Measurements from ENCODE around the gene SHQ1.

SHQ1 gene

GRCh38 chr3:72860846-72861245 lies 12.6 kb upstream of the SHQ1 start:
- TF ChIP-seq POLR2A (IDR thresholded peaks at IDR 0.05; ENCODE audit: extremely low read depth, insufficient read length) (no peak), MAX (IDR thresholded peaks at IDR 0.05; ENCODE audit: low read depth, low read length) (no peak), MYC (IDR thresholded peaks at IDR 0.05; ENCODE audit: low read depth, low read length) (no peak), CTCF (IDR thresholded peaks at IDR 0.05; ENCODE audit: low read depth, low read length) (no peak)
- DNase-seq (ENCODE audit: low read depth), result no peak
- no peak overlapping the region for H3K4me3 ChIP-seq (ENCODE audit: low read depth, low read length)

GRCh38 chr3:72860053-72860452 lies 11.8 kb upstream of the SHQ1 start:
- H3K4me3 ChIP-seq (ENCODE audit: low read depth, low read length), result no peak overlapping the region
- no peak for DNase-seq (ENCODE audit: low read depth)
- TF ChIP-seq MAX (IDR thresholded peaks at IDR 0.05; ENCODE audit: low read depth, low read length) (no peak), POLR2A (IDR thresholded peaks at IDR 0.05; ENCODE audit: extremely low read depth, insufficient read length) (no peak), MYC (IDR thresholded peaks at IDR 0.05; ENCODE audit: low read depth, low read length) (no peak), CTCF (IDR thresholded peaks at IDR 0.05; ENCODE audit: low read depth, low read length) (no peak)

GRCh38 chr3:72855001-72855400 lies 6.8 kb upstream of the SHQ1 start:
- DNase-seq (ENCODE audit: low read depth), result no peak
- no peak overlapping the region for H3K4me3 ChIP-seq (ENCODE audit: low read depth, low read length)
- TF ChIP-seq MAX (IDR thresholded peaks at IDR 0.05; ENCODE audit: low read depth, low read length) (no peak), CTCF (IDR thresholded peaks at IDR 0.05; ENCODE audit: low read depth, low read length) (no peak), MYC (IDR thresholded peaks at IDR 0.05; ENCODE audit: low read depth, low read length) (no peak), POLR2A (IDR thresholded peaks at IDR 0.05; ENCODE audit: extremely low read depth, insufficient read length) (no peak)

GRCh38 chr3:72848703-72849081 lies 447 bp upstream of the SHQ1 start:
- TF ChIP-seq POLR2A (IDR thresholded peaks at IDR 0.05; ENCODE audit: extremely low read depth, insufficient read length) (no peak), MAX (IDR thresholded peaks at IDR 0.05; ENCODE audit: low read depth, low read length) (no peak), MYC (IDR thresholded peaks at IDR 0.05; ENCODE audit: low read depth, low read length) (no peak), CTCF (IDR thresholded peaks at IDR 0.05; ENCODE audit: low read depth, low read length) (no peak)
- peak; percentile 60 for DNase-seq (ENCODE audit: low read depth)
- H3K4me3 ChIP-seq (ENCODE audit: low read depth, low read length), result peak overlapping the region; percentile 82

- no peak for DNase-seq (ENCODE audit: low read depth)
- no peak for TF ChIP-seq MYC (IDR thresholded peaks at IDR 0.05; ENCODE audit: low read depth, low read length)
- TF ChIP-seq POLR2A (IDR thresholded peaks at IDR 0.05; ENCODE audit: extremely low read depth, insufficient read length), result no peak
- peak overlapping the region; percentile 82 for H3K4me3 ChIP-seq (ENCODE audit: low read depth, low read length)
These were observed 963 bp downstream of the SHQ1 start for GRCh38 chr3:72847282-72847681.

- no peak for DNase-seq (ENCODE audit: low read depth)
- no peak overlapping the region for H3K4me3 ChIP-seq (ENCODE audit: low read depth, low read length)
These were observed 2.1 kb downstream of the SHQ1 start for GRCh38 chr3:72846166-72846565.

More at GRCh38 chr3:72846166-72846565, 2.1 kb downstream of the SHQ1 start:
- no peak for TF ChIP-seq POLR2A (IDR thresholded peaks at IDR 0.05; ENCODE audit: extremely low read depth, insufficient read length)
- no peak for TF ChIP-seq MYC (IDR thresholded peaks at IDR 0.05; ENCODE audit: low read depth, low read length)
- TF ChIP-seq CTCF (IDR thresholded peaks at IDR 0.05; ENCODE audit: low read depth, low read length), result no peak
- no peak for TF ChIP-seq MAX (IDR thresholded peaks at IDR 0.05; ENCODE audit: low read depth, low read length)

Measured in NB4 (cell line).